CD4-positive, alpha-beta T cell treated with Interleukin-4 for 4 hours (primary cell): ENCODE results near the gene TMEM181.
A peak's percentile ranks its signal among the peaks of the same experiment; 100 is the strongest.
"Not testable (repeated sequence)": the region's sequence is repeated elsewhere in the genome, so short reads cannot be mapped to it uniquely, and the experiment has no call there.

Source experiments
- DNase-seq: peaks from one replicate; pipeline ENCODE4 v3.0.0-alpha.2; 2020

The TMEM181 gene

DNA sequence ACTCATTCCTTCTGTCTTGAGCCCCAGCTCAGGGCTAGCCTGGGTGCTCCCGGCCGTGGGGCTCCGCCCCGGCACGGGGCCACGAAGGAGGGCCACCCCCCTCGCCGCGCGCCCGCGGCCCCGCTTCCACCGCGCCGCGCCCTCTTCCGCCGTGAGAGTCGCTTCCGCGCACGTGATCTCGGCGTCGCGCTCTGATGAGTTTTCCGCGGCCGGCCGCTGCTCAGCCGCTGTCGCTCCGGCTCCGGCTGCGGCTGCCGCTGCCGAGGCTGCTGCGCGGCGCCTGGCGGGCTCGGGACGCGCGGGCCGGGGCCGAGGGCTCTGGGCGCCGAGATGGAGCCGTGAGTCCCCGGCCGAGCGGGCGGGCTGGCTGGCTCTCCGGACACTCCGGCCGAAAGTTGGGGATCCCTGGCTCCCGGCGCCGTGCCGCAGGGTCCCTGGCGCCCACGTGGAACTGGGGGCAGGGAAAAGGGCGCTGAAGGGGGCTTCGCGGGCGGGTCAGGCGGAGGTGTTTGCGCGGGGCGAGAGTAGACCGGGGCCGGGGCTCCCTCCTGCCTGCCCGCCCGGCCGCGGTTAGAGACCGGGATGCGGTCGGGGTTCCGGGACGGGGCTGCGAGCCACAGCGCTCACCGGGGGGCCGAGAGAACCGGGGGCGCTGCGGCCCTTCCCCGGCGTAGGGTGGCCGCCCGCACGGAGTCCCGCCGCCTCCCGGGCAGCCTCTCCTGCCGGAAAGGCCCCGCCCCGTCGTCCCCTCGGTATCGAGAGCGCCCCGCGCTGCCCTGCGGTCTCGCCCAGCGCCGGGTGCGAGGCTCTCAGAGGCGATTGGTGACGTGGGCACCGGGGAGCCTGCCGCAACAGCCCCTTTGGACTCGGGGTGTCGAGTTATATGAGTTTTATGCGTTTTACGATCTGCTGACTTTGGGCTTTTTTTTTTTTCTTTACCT is at the start of gene TMEM181:
Gene TMEM181 (plus strand): TSS at position 197 of the 941 bp plus-strand sequence. CDS start 134 bp downstream, at position 331.
- peak; percentile 85 for DNase-seq

DNA sequence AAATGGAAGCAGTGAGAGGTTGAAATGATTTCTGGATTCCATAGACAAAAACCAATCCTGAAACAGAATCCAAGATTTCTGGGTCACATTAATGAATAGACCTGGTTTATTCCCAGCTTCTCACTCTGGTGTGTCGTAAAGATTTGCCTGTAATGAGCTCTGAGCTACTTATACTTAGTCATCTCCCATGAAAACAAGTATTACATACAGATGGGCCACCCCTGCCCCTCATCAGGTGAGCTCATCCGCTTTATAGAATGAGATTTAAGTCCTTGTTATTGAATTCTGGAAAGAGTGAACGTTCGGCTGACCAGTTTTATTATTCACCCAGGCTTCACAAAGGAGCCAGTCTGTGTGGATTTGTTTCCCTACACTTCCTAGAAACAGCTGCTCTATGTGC is 47.1 kb upstream of the TMEM181 start:
- DNase-seq = no peak

DNA sequence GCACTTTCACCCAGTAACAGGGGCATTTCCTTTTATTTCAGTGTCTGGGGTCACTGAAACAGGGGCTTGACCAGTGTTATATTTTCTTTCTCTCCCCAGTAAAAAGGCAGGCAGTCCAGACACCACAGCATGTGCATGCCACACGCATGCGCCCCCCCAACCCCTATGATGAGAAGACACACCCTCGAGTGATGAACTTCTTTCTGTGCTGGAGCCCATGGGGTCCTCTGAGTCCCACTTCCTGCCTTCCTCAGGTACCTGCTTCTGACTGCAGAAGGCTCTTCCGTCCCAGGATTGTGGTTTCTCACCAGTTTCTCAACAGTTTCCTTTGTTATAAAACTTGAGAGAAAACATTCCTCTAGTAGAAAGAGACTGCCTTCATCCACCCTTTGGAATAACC is 45.7 kb upstream of the TMEM181 start:
- no peak for DNase-seq

GRCh38 chr6:158514991-158515390 is 44.9 kb upstream of the TMEM181 start:
- DNase-seq = no peak

DNA sequence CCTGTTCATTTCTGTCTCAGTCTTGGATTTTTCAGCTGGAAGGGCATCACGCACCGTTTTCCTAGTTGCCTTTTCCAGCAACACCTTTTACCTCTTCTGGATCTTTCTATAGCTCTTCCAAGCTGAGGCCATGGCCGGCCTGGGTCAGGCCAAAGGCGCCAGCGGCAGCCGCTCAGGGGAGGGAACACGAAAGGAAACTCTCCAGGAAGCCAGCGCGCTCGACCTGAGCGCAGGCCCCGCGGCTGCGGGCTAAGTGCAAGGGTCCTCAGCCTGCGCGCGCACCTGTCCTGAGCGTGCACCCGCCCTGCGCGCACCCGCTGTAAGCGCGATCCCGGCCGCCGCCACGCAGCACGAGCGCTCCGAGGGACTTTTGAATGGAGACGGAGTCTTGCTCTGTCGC is 43.8 kb upstream of the TMEM181 start:
- DNase-seq = no peak

GRCh38 chr6:158517038-158517437 is 42.9 kb upstream of the TMEM181 start:
- no peak for DNase-seq

GRCh38 chr6:158517581-158517980 is 42.3 kb upstream of the TMEM181 start:
- DNase-seq = no peak

- DNase-seq = peak; percentile 62
Measured at GRCh38 chr6:158518191-158519127, 41.4 kb upstream of the TMEM181 start.

DNA sequence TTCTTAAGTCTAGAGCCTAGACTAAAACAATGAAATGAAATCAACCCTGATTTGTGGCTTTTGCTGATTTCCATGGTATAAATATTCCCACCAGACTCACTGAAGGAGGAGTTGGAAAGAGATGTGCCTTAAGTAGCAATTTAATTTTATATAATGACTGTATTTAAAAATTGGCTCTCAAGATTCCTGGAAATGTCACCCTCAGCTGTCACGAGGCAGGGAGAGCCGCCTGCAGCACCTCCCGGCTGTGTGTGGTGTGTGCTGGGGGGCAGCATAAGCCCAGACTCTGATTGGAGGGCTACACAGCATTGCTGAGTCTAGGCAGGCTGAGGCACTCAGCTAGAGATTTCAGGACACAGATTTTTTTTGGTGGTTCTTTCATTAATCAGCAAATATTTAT is 40.6 kb upstream of the TMEM181 start:
- DNase-seq = no peak

GRCh38 chr6:158519761-158520160 is 40.1 kb upstream of the TMEM181 start:
- no peak for DNase-seq

- not testable (repeated sequence) for DNase-seq
Measured at GRCh38 chr6:158520975-158521374, 38.9 kb upstream of the TMEM181 start.

DNA sequence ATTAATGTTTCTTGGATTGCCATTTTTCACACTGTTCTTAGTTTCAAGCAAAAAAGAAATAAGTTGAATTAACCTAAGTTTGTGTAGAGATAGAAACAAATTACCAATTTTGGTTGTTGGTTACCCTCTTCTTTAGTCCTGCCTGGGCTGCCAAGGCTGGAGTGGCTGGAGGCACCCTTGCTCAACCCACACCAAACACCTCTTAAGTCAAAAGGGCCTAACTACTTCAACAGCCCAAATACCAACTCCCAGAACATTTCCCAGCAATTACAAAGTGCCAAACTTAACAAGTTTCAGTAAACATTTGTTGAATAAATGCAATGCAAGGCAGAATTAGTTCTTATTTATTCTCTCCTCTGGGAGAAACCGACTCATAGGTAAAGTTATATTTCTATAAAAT is 38.1 kb upstream of the TMEM181 start:
- DNase-seq = no peak

DNA sequence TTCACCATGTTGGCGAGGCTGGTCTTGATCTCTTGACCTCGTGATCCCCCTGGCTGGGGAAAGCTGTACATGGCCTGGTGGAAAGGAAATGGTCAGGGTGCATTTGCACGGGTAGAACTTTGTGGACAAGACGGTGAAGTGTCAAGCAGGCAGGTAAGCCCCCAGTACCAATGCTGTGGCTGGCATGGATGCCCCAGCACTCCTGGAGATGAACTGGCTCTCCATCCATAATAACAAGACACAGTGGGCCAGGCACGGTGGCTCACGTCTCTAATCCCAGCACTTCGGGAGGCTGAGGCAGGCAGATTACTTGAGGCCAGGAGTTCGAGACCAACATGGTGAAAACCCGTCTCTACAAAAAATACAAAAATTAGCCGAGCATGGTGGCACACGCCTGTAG is 37.3 kb upstream of the TMEM181 start:
- DNase-seq = no peak

GRCh38 chr6:158524311-158524710 is 35.6 kb upstream of the TMEM181 start:
- DNase-seq = no peak

DNA sequence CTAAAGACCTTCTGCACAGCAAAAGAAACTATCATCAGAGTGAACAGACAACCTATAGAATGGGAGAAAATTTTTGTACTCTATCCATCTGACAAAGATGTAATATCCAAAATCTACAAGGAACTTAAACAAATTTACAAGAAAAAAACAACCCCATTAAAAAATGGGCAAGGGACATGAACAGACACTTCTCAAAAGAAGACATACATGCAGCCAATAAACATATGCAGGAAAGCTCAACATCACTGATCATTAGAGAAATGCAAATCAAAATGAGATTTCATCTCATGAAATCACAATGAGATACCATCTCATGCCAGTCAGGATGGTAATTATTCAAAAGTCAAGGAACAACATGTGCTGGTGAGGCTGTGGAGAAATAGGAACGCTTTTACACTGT is 32.0 kb upstream of the TMEM181 start:
- not testable (repeated sequence) for DNase-seq

DNA sequence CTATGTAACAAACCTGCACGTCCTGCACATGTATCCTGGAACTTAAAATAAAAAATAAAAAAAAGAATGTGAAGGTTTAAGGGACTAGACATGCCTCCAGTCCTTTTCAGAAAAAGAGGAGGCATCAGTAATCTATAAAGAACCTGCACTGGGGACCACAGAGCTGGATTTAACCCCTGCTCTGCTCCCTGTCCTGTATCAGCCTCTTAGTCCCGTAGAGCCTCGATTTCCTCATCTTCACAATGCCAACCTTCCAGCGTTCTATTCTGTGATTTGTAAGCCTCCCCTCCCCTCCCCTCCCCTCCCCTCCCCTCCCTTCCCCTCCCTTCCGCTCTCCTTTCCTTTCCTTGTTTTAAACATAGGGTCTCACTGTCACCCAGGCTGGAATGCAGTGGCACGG is 31.1 kb upstream of the TMEM181 start:
- no peak for DNase-seq

DNA sequence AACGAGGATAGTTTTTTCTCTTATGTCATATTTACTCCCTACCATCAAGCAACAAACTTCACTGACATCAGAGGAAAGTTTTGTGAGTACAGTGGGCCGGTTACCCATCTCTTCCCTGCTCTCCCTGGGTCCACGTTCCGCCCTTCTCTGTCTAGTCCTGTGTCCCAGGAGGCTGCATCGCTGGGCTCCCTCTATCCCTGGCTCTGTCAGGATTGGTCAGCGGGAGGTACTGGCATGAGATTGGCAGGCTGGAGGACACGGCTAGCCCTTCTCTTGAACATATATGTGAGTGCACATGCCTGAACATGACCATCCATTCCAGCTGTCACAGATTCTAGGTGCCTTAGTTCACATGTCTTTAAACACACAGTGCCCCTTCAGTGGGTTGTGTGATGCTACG is 30.3 kb upstream of the TMEM181 start:
- no peak for DNase-seq

- DNase-seq = no peak
Measured at GRCh38 chr6:158531566-158531965, 28.3 kb upstream of the TMEM181 start.

DNA sequence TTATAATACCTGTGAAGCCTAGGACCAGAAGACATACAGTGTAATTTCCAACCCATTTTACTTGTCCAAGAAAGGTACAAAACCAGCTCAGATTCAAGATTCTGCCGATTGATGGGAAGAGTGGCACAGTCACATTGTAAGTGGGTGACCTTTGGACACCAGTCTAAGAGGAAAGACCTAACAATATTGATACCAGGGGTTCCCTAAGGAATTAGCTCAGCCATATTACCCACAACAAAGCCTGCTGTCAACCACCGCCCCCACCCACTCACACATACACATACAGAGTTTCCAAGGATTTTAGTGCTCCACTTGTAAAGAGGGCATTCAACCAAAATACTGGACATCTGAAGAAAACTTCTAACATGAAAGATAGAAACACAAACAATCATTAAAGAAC is 27.9 kb upstream of the TMEM181 start:
- no peak for DNase-seq

DNA sequence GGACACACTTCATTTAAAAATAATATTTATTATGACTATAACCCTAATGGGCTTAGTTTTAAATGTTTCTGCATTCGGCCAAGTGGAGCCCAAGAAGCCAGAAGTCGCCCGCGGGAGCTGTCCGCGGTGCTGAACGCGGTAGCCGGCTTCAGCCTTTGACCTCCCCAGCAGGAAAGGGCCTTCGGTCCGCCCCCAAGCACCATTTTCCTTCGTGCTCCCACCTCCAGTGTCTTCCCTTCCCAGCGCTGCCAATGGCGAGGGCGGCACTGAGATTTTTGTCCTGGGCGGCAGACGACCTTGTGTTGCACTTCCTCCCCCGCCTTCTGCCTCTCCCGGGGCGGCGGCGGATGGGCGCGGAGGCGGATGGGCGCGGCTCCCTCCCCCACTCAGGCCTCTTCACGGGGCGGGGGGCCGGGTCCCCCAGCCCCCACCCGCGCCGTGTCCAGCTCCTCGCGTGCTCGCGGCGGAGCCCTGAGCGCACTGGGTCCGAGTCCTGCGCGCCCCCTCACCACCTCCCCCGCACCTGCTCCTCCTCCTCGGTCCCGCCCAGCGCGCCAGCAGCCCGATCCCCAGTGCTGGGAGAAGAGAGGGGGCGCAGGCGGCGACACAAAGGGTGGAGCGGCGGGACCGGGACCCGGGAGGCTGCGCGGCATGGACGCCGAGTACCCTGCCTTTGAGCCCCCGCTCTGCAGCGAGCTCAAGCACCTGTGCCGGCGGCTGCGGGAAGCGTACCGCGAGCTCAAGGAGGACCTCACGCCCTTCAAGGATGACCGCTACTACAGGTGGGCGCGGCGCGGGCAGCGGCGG is 23.6 kb upstream of the TMEM181 start:
- DNase-seq = peak; percentile 57

DNA sequence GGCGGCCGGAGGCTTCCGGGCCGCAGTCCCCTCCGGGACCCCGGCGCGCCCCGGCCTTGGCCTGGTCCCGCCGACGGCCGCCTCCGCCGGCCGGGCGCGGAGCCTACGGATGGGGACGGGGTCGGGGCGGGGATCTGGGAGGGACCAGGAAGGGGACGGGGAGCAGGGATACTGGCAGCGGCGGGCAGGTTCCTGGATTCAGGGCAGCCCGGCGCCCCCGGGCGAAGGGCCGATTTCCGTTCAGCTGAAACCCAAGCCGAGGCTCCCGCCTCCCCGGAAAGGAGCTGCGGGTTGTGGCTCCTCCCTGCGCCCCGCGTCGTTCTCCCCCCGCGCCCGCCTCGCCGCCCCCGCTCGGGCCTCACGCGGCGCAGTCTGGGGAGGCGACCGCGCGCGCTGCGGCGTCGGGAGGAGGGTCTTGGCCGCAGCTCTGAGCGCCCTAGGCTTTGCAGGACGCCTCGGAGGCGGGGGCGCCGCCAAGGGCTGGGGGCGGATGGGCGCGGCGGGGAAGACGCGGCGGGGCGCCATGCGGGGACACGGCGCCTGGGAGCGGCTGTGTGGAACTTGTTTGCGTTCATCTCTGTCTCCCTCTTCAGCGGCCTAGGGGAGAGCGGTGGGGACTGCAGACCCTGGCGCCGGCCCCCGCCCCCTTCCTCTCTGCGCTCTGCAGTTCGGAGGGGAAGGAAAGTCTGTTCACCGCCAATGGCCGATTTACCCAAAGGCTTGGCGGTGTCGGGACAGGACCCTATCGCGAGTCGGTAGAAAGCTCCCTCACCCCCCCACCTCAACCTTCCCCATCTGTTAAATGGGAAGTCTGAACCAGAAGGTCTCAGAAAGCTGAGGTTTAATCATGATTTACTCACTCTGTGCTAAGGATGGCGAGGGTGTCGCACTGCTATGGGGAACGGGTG is 22.7 kb upstream of the TMEM181 start:
- DNase-seq = no peak

- no peak for DNase-seq
Measured at GRCh38 chr6:158538741-158539140, 21.1 kb upstream of the TMEM181 start.
